Mesenchymal stem cell (in vitro differentiated cells and primary cell): Measurements from ENCODE around the gene NANOG.
"Not testable (repeated sequence)": the region's sequence is repeated elsewhere in the genome, so short reads cannot be mapped to it uniquely, and the experiment has no call there.

ENCODE experiments used
- DNase-seq: peaks from one replicate; pipeline ENCODE4 v3.0.0-alpha.2; 2013
- H2AFZ ChIP-seq: one replicate; pipeline ENCODE4 v1.6.1; 2013; ENCODE audit warnings: low read depth, mild to moderate bottlenecking, control low read depth, inconsistent platforms, low read length, moderate library complexity
- H2AK5ac ChIP-seq: 2 replicates; pipeline ENCODE4 v1.6.1; 2013; ENCODE audit warnings: low read length, moderate library complexity, mild to moderate bottlenecking, inconsistent platforms; ENCODE audit not compliant: severe bottlenecking
- H2BK120ac ChIP-seq: one replicate; pipeline ENCODE4 v1.6.1; 2013; ENCODE audit warnings: low read depth, mild to moderate bottlenecking, inconsistent platforms, low read length, moderate library complexity
- H2BK12ac ChIP-seq, 2 experiments: one replicate each; pipeline ENCODE4 v1.6.1; 2013; ENCODE audit warnings: inconsistent platforms in 2 of 2, low read length in 2 of 2, mild to moderate bottlenecking in 2 of 2, moderate library complexity in 2 of 2, control low read depth in 1 of 2
- H2BK15ac ChIP-seq: one replicate; pipeline ENCODE4 v1.6.1; 2013; ENCODE audit warnings: mild to moderate bottlenecking, low read depth, inconsistent platforms; ENCODE audit not compliant: poor library complexity, severe bottlenecking
- H2BK5ac ChIP-seq: 2 replicates; pipeline ENCODE4 v1.6.1; 2013; ENCODE audit warnings: low read depth, mild to moderate bottlenecking, low read length, control low read depth, inconsistent platforms; ENCODE audit not compliant: poor library complexity, severe bottlenecking
- H3K14ac ChIP-seq, 2 experiments: one replicate each; pipeline ENCODE4 v1.6.1; 2013; ENCODE audit warnings: inconsistent platforms in 2 of 2, low read length in 2 of 2, control low read depth in 1 of 2, mild to moderate bottlenecking in 1 of 2, moderate library complexity in 1 of 2
- H3K18ac ChIP-seq, 2 experiments: one replicate each; pipeline ENCODE4 v1.6.1; 2013; ENCODE audit warnings: inconsistent platforms in 2 of 2, low read length in 2 of 2, control low read depth in 1 of 2, low read depth in 1 of 2, mild to moderate bottlenecking in 1 of 2
- H3K23ac ChIP-seq, 2 experiments: one replicate each; pipeline ENCODE4 v1.6.1; 2013; ENCODE audit warnings: inconsistent platforms in 2 of 2, low read length in 2 of 2, mild to moderate bottlenecking in 2 of 2, moderate library complexity in 2 of 2, control low read depth in 1 of 2
- H3K27ac ChIP-seq: 2 replicates; pipeline ENCODE4 v1.5.1; 2013; ENCODE audit warnings: mild to moderate bottlenecking, moderate library complexity, low read length, control low read depth, inconsistent platforms; ENCODE audit not compliant: poor library complexity, severe bottlenecking
- H3K27me3 ChIP-seq, 2 experiments: 2 replicates each; pipeline versions ENCODE4 v1.6.1 to v1.7.0; 2013; ENCODE audit warnings: low read length in 2 of 2, mild to moderate bottlenecking in 2 of 2, moderate library complexity in 2 of 2, control low read depth in 1 of 2, inconsistent platforms in 1 of 2; ENCODE audit not compliant: control insufficient read depth in 1 of 2, insufficient read depth in 1 of 2
- H3K36me3 ChIP-seq, 2 experiments: 2 replicates each; pipeline versions ENCODE4 v1.6.1 to v1.7.0; 2013; ENCODE audit warnings: low read length in 2 of 2, control low read depth in 1 of 2, inconsistent platforms in 1 of 2, low read depth in 1 of 2, mild to moderate bottlenecking in 1 of 2; ENCODE audit not compliant: insufficient read depth in 2 of 2, control insufficient read depth in 1 of 2
- H3K4ac ChIP-seq, 2 experiments: one replicate each; pipeline ENCODE4 v1.6.1; 2013; ENCODE audit warnings: inconsistent platforms in 2 of 2, low read length in 2 of 2, mild to moderate bottlenecking in 2 of 2, moderate library complexity in 2 of 2, control low read depth in 1 of 2, low read depth in 1 of 2
- H3K4me1 ChIP-seq: 2 replicates; pipeline ENCODE4 v1.6.1; 2013; ENCODE audit warnings: low read depth, low read length, control low read depth; ENCODE audit not compliant: control insufficient read depth, insufficient read depth
- H3K4me2 ChIP-seq: 2 replicates; pipeline ENCODE4 v1.6.1; 2013; ENCODE audit warnings: low read length, mild to moderate bottlenecking, inconsistent platforms; ENCODE audit not compliant: poor library complexity, severe bottlenecking
- H3K4me3 ChIP-seq, 2 experiments: 2 replicates each; pipeline versions ENCODE4 v1.5.1 to v1.7.0; 2013; ENCODE audit warnings: low read length in 2 of 2, mild to moderate bottlenecking in 2 of 2, control low read depth in 1 of 2, low read depth in 1 of 2; ENCODE audit not compliant: insufficient read depth in 1 of 2
- H3K79me1 ChIP-seq: replicated peaks from 2 replicates; pipeline ENCODE4 v1.6.1; 2013; ENCODE audit warnings: mild to moderate bottlenecking, control low read depth, low read length, inconsistent platforms; ENCODE audit not compliant: poor library complexity, severe bottlenecking
- H3K9ac ChIP-seq: 2 replicates; pipeline ENCODE4 v1.7.0; 2013; ENCODE audit warnings: mild to moderate bottlenecking, low read length, moderate library complexity
- H3K9me3 ChIP-seq: 2 replicates; pipeline ENCODE4 v1.7.0; 2013; ENCODE audit warnings: mild to moderate bottlenecking, low read length; ENCODE audit not compliant: control insufficient read depth
- H4K8ac ChIP-seq: one replicate; pipeline ENCODE4 v1.6.1; 2013; ENCODE audit warnings: inconsistent platforms, mild to moderate bottlenecking, low read length, moderate library complexity
- H4K91ac ChIP-seq: one replicate; pipeline ENCODE4 v1.6.1; 2013; ENCODE audit warnings: mild to moderate bottlenecking, low read length, inconsistent platforms
- WGBS: methylation state at CpG from one replicate; pipeline ENCODE4 v1.1.7; 2013; ENCODE audit warnings: mixed read lengths; 5-methylcytosine and 5-hydroxymethylcytosine counted together

The NANOG gene

DNA sequence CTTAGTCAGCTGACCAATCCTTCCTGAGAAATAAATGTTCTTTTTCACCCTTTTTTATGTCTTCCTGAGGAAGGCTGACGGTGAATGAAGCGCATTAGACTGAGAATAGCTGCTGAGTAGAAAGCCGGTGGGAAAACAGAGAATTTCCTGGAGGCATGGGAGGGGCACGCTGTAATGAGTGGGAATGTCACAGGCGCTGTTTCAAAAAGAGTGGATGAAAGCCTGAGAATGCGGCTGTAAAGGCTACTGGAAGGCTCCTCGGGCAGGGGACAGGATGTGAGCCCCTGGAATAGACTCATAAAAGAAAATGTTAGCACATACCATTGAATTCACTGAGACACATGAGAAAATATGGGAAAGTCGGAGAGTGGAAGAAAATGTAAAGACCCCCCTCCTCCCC is 53.9 kb downstream of the NANOG start:
- not testable (repeated sequence) for H2BK12ac ChIP-seq, H3K27me3 ChIP-seq, H4K8ac ChIP-seq, H3K23ac ChIP-seq, H2AFZ ChIP-seq, H3K36me3 ChIP-seq, H2BK5ac ChIP-seq, H3K18ac ChIP-seq, H2BK120ac ChIP-seq, H3K79me1 ChIP-seq, H3K9ac ChIP-seq, H3K4me3 ChIP-seq, H3K9me3 ChIP-seq, H3K4me1 ChIP-seq, H3K14ac ChIP-seq, H3K4ac ChIP-seq, H4K91ac ChIP-seq, H3K27ac ChIP-seq, H2BK15ac ChIP-seq, H2AK5ac ChIP-seq
- 14% methylated on average over 3 of the region's 8 CpGs for WGBS
- DNase-seq = peak; percentile 14
- peak overlapping the region; percentile 52 for H3K4me2 ChIP-seq

DNA sequence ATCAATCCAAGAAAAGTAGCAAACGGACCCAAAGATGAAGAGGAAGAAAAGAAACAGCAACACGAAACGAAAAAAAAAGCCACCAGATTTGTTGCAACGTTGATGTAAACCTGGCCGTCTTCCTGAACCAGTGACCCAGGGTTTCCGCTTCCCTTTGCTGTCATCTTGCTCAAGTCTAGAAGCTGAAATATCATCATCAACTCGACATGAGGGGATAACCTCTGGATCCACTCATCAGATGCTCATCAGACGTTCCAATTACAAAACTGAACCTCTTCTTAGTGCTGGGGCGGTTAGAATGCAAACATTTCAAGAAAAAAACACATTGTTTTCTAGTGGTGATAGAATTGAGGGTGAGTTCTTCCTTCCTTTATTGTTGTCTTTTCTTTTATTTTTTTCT is 54.4 kb downstream of the NANOG start:
- not testable (repeated sequence) for H3K9me3 ChIP-seq, H3K18ac ChIP-seq, H2BK120ac ChIP-seq, H2BK15ac ChIP-seq, H3K9ac ChIP-seq, H3K14ac ChIP-seq, H3K79me1 ChIP-seq, H4K91ac ChIP-seq, H3K27me3 ChIP-seq, H3K4me3 ChIP-seq, H3K4me2 ChIP-seq, H4K8ac ChIP-seq, H2AFZ ChIP-seq, H3K23ac ChIP-seq, H3K27ac ChIP-seq, H2BK12ac ChIP-seq, H2BK5ac ChIP-seq, H2AK5ac ChIP-seq, H3K4ac ChIP-seq, H3K36me3 ChIP-seq, H3K4me1 ChIP-seq
- DNase-seq = peak; percentile 44
- no CpG with 5 or more reads among the region's 9 CpGs for WGBS

DNA sequence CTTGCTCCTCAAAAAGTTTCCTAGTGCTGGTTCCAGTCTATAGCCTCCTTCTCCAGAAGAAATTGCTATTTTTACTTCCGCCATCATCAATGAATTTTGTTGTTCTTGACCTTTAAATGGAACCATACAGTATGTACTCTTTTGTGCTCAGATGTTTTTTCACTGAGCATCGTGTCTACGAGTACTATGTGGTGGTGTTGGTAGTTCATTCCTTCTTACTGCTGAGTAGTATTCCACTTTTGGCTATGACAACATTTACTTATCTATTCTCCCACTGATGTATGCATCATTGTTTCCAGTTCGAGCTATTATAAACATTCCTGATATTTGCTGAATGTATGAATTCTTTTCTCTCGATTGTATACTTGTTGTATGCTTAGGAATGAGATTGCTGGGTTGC is 54.9 kb downstream of the NANOG start:
- H3K4me3 ChIP-seq = no peak overlapping the region
- no peak overlapping the region for H3K4ac ChIP-seq
- no peak overlapping the region for H2AFZ ChIP-seq
- no peak overlapping the region for H4K91ac ChIP-seq
- H3K14ac ChIP-seq = no peak overlapping the region
- no peak overlapping the region for H2BK12ac ChIP-seq
- H3K27ac ChIP-seq = no peak overlapping the region
- no peak overlapping the region for H2BK15ac ChIP-seq
- no peaks in the 10 kb centered on the region for H3K9me3 ChIP-seq
- H2BK120ac ChIP-seq = no peak overlapping the region
- no CpG with 5 or more reads among the region's 5 CpGs for WGBS
- no peaks in the 10 kb centered on the region for H3K36me3 ChIP-seq
- H3K18ac ChIP-seq = no peak overlapping the region
- no peak overlapping the region for H2BK5ac ChIP-seq
- H3K9ac ChIP-seq = no peak overlapping the region
- H4K8ac ChIP-seq = no peak overlapping the region
- peak; percentile 71 for DNase-seq
- H3K4me1 ChIP-seq = no peaks in the 10 kb centered on the region
- H3K27me3 ChIP-seq = no peaks in the 10 kb centered on the region
- no peak overlapping the region for H3K23ac ChIP-seq
- H3K4me2 ChIP-seq = no peak overlapping the region
- no peak overlapping the region for H2AK5ac ChIP-seq
- no peaks in the 10 kb centered on the region for H3K79me1 ChIP-seq

DNA sequence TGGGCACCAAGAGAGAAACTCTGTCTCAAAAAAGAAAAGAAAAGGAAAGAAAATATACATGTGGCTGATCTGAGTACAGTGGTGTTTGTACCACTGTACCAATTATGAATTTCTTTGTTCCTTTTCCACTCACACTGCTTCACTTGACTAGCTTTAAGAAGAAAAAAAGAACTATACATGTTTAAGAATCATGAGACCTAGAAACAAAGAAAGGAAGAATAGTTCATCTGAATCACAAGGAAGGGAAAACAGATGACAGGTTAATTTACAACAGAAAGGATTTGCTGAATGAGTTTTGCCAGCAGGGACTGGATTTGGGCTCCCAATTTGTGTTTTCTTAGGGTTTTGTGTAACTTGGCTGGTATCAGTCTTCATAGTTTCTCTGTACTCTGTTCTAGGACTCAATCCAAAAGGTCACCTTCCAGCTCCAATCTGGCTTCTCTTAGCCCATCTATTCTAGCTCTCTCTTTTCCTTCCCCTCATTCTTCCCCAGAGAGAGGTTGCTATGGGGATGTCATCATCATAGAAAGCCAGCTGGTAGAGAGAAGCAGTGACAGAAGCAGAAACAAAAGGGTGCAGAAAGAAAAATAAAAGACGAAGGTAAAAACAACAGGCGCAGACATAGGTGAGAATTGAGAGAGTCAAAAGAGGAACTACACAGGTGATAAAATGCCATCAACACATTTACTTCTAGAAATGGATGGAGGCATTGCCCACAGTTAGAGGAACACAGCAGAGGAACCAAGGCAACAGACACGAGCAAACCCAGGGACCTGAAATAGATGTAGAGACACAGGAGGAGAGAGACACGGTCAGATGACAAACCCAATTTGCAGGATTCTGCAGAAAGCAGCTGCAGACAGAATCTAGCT is 58.3 kb downstream of the NANOG start:
- DNase-seq = peak; percentile 20
- not testable (repeated sequence) for H3K4ac ChIP-seq, H2AK5ac ChIP-seq, H3K18ac ChIP-seq, H3K4me2 ChIP-seq, H4K8ac ChIP-seq, H2BK12ac ChIP-seq, H3K79me1 ChIP-seq, H3K27me3 ChIP-seq, H4K91ac ChIP-seq, H3K4me3 ChIP-seq, H3K4me1 ChIP-seq, H2BK120ac ChIP-seq, H3K9me3 ChIP-seq, H3K14ac ChIP-seq, H2BK15ac ChIP-seq, H2AFZ ChIP-seq, H2BK5ac ChIP-seq, H3K36me3 ChIP-seq, H3K23ac ChIP-seq, H3K27ac ChIP-seq
- H3K9ac ChIP-seq = peak overlapping the region; percentile 18
- WGBS = no CpG with 5 or more reads among the region's 4 CpGs
